ENCODE data around the gene ZNF343.
"Not testable (repeated sequence)": the region's sequence is repeated elsewhere in the genome, so short reads cannot be mapped to it uniquely, and the experiment has no call there.

Gene ZNF343

DNA sequence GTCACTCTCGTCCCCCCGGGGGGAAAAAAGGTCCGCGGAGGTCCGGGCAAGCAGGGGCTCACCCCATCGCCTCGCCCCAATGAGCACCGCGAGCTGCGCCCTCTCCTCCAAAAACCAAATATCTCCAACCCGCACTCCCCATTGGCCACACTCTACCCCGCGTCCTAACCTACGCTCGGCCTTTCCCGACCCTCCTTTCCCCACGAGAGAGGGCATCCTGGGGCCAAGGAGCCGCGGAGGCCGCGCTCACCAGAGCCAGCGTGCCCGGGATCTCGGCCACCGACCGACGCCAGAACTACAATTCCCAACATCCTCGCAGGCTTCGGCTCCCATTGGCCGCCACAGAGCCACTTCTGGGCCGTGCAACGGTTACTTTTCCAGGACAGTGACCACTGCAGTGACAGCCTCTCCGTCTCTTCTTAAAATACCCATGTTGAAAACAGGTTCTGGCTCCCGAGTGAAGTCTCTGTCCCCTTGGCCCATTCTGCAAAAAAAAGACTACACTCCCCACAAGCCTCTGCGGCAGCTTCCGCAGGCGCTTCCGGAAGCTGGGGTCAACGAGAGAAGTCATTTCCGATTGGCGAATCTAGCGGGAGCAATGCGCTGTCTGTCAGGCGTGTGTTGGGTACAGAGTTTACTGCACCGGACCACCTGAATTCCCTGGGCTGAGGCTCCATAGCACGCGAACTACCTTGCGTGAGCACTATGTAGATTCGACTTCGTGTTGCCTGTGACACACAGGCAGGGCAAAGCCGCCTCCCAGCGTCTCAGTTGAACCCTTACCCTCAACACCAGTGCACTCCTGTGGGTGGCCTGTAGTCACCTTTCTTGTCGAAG is at the start of gene ZNF343:
ZNF343 (minus strand) TSS at position 285 of the 837 bp plus-strand sequence. CDS start 15,020 bp downstream, outside the sequence.
- DNase-seq (ENCODE audit: low read depth in 1 of 2, low spot score in 1 of 2): peak; percentile 40 to 62

DNA sequence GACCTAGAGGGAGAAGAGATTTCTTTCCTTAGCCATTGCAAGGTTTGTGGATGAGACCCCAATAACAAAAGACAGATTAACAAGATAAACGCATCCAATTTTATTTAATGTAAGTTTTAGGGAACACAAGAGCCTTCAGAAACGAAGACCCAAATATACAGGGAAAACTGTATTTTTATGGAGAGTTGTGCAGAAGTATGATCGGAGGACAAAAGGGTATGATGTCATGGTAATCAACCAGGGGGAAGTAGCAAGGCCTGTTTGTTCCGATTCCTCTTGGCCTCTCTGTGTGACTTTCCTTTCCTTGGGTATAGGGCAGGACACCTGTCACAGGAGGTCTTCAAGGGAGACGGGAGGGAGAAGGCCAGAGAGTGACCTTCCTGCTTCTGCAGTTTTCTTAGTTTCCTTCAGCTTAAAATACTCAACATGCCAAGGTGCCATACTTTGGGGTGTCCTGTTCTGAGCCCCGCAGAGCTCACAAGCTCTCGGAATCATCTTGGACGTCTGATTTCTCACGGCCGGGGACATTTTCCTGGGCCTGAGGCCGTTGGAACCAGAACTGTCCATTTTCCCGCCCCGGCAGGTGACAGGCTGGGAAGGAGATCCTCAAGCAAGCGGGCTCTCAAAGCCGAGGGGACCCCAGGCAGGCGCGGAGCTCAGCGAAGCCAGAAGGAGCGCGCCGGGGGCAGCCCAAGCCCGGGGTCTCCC is 49.3 kb upstream of the ZNF343 start:
- no peak for DNase-seq (ENCODE audit: low read depth in 1 of 2, low spot score in 1 of 2)

DNA sequence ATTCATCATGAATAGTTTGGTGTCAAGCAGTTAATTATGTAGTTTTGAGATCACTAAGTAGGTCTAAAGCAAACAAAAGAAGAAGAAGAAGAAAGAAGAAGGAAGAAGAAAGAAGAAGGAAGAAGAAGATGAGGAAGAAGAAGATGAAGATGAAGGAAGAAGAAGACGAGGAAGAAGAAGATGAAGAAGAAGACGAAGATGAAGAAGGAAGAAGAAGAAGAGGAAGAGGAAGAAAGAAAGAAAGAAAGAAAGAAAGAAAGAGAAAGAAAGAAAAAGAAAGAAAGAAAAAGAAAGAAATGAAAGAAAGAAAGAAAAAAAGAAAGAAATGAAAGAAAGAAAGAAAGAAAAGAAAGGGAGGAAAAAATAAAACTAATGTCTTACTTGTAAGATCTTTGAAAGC is 36.9 kb upstream of the ZNF343 start:
- DNase-seq (ENCODE audit: low read depth in 1 of 2, low spot score in 1 of 2): no peak

DNA sequence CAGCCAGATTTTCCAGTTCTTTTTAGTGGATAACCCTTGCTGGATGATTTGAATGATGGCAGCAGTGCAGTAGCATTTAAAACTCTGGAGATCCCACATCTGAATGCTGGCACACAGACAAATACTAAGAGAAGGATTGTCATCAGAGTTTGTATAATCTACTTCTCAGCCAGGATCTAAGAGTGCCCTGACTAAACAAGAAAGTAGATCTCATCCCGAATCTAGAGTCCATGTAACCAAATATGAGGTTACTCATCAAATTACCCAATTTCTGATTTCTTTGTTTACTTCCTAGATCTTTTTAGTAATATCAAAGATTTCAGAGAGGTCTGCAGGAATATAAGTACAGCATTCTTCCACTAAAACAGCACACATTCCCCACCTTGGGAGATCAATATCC is 35.5 kb upstream of the ZNF343 start:
- no peak for DNase-seq (ENCODE audit: low read depth in 1 of 2, low spot score in 1 of 2)

DNA sequence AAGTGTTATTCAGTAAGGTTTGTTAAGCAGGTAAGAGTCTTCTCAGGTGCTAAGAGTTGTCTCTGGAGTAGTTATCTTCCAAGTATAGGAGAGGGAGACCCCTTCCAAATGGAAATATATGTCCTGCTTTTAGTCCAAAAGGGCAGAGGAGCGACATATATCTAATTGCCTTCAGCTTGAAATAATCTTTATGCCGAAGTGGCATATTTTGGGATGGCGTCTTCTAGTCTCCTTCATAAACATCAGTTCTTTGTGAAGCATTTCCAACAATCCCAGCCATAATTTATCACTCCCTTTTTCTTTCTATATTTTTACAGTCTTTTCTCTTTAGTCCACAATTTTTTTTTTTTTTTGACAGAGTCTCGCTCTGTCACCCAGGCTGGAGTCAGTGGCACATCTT is 33.6 kb upstream of the ZNF343 start:
- DNase-seq (ENCODE audit: low read depth in 1 of 2, low spot score in 1 of 2): no peak

DNA sequence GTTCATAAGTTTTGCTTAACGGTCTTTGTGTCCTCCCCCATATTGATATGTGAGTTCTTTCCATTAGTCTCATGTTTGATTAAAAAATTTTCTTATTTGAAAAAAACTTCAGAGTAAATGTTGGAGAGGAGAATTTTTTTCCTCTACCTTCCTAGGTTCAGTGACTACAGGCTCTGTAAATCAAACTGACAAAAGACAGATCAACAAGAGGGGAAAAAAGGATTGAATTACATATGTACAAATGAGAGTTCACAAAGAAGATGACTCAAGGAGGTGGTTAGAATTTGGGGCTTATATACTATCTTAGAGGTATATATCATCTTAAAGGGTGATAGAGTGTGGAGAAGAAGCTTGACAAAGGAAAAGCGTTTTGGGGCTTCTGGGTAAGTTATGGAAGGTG is 33.2 kb upstream of the ZNF343 start:
- DNase-seq (ENCODE audit: low read depth in 1 of 2, low spot score in 1 of 2): no peak

DNA sequence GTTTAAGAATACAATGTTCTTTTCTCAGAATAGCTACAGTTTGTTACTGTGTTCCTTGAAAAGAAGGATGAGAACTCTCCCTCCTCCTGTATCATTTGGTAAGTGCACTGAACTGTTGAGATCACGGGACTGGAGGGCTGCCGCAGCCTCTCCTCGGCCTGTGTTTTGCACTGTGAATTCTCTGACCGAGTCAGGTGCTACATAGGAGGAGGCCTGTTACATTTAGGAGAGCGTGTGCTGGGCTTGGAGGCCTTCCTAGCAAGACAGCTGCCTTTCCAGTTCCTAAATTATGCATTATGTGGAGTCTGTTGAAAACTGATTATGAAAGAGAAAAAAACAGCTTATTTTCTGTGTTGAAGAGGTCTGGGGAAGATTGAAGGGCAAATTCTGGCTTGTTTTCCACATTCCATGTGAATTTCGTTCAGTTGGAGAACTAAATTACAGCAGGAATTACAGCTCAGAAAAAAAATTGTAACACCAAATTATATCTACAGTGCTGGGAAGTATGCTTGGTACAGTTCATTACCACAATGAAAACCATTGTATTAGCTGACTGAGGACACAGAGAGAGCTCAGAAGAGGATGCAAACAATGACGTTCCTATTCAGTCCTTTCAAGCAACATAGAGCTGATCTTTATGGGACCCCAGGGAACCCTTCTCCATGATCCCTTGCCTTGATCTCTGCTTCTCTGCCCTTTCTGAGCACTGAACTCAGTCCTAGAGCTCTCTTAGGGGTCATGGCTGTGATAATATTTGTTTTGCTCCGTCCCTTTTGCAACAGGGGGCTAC is 30.4 kb upstream of the ZNF343 start:
- no peak for DNase-seq (ENCODE audit: low read depth in 1 of 2, low spot score in 1 of 2)

DNA sequence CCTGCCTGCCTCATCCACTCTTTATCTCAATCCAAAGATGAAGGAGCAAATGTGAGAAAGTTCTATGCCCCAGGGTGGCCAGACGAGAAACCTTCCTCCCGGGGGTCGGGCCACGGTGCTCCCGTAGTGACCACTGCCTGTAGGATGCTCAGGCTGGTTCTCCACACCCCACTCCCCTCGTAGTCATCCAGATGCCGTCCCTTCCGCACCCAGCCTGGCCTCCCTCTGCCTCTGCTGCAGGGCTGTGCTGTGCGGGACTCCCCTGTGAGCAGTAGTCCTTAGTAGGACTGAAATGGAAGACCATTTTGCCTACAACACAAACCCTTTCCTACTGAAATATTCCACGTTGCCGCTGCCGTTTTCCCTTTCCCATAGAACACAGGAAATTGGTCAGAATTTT is 29.6 kb upstream of the ZNF343 start:
- no peak for DNase-seq (ENCODE audit: low read depth in 1 of 2, low spot score in 1 of 2)

DNA sequence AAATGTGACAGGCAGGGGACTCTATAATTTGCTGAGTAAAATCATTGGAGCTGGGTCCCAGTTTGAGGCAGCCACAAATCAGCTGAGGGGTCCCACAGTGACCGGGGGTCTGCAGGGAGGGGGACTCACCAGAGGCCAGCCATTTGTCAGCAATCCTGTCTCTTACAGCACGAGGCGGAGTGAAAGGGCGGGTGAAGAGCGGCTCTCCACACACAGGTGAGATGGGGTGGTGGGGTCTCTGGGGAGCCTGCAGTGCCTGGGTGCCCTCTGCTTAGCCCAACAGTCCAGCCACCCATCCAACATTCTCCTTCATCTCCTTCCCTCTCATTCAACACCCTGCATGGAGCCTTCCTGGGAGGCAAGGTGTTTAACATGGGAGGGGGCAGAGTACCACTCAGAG is 28.4 kb upstream of the ZNF343 start:
- DNase-seq (ENCODE audit: low read depth in 1 of 2, low spot score in 1 of 2): no peak

DNA sequence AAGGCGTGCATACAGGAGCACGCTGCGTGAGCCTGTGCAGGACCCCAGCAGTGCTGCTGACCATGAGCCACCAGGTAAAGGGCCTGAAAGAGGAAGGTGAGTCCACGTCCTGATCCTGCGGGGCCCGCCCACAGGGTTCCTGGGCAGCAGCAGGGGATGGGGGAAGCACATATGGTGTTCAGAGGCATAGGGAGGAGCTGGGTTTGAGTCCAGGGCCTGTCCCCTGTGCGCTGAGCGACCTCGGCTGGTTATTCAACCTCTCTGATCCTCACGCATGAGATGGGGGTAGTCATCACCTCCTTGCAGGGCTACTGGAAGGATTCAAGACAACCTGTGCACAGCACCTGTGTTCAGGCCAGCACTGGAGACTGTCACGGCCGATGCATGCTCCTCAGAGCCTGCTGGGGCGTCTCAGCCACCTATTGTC is 27.9 kb upstream of the ZNF343 start, which contains the start of gene TMC2:
TMC2 (plus strand) TSS at position 14 of the 427 bp plus-strand sequence; CDS start at position 63, 49 bp downstream.
- DNase-seq (ENCODE audit: low read depth in 1 of 2, low spot score in 1 of 2): no peak

DNA sequence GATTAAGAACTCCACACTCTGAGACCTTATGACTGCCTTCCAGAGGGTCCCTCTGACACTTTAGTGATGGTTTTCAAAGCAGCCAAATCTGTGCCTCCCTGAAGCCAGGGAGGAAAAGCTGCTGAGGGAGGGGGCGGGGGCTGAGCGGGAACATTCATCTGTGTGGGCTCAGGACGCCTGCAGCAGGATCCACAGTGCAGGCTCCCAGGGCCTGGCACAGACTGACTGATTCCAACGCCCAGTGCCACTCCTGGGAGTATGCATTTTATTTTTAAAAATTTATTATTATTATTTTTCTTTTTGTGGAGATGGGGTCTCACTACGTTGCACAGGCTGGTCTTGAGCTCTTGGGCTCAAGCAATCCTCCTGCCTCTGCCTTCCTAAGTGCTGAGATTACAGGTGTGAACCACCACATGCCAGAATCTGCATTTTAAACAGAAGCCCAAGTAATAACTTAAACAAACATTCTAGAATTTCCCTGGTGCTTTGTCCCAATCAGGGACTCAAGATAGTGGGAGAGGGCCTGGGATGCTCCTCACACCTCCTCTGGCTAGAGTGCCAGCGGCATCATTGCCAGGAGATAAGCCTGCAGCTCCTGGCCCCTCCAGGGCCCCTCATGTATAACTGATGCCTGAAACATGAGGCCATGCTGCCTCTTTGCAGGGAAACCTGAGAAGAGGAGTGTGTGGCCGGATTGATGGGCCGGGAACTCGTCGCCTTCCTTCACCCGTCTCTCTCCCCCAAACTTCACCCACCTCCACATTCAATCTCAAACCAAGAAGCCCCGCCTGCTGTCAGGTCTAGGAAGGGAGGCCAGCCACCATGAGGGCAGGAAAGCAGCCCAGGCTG is 27.2 kb upstream of the ZNF343 start:
- no peak for DNase-seq (ENCODE audit: low read depth in 1 of 2, low spot score in 1 of 2)

DNA sequence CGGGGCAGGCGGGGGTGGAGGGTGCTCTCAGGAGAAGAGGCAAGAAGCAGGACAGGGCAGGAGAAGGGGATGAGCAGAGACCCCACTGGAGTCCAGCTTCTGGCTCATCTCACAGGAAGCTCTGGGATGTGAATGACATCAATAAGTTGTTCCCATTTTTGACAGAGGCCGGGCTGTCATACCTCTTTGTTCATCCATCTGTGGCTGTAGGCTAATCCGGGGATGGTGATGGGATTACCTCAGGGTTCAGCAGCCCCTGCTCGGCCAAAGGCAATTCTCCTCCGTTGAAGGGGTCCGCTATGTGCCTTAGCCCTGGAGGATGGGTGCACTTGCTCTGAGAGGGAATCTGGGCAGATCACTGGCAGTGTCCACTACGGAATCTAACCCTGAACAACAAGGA is 24.4 kb upstream of the ZNF343 start:
- DNase-seq (ENCODE audit: low read depth in 1 of 2, low spot score in 1 of 2): no peak

DNA sequence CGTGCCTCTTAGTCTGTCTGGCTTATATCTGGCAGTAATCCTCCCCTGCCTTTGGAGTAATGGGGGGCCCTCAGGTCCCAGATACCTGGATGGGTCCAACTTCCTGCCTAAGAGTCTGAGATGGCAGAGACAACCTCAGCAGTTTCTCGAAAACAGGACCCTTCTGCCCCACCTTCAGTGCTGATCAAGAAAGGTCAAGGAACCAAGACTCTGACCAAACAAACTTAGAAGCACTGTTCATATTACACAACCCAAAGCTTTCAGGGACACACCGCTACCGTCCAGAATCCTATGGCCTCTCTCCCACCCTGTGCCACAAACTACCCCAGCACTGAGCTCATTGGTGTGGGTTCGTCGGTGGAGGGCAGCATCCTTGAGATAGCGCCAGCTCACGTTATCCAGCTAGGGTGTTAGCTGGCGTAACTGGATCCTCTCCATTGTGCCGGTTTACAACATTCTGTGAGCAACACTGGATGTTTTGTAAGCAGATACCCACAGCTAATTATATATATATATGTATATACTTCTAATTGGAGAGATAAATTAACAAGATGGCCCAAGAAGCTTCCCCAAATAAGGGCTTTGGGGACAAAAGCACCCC is 20.1 kb upstream of the ZNF343 start:
- no peak for DNase-seq (ENCODE audit: low read depth in 1 of 2, low spot score in 1 of 2)

DNA sequence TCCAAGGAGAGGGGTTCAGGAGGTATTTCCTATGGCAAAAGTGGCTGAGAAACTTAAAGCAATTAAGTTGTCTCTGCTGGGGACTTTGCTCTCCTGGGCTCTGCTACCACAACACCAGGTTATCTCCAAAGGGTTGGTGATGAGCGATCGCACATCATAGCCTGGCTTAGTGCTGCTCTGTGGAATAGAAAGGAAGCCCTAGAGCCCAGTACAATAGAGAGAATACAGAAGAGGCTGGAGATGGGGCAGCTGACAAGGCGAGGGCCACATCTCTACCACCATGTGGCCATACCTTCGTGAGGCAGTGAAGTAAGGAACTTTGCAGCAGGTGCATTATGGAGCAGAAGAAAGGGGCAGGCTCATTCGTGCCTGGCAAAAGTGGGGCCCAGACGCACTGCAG is 19.0 kb upstream of the ZNF343 start:
- no peak for DNase-seq (ENCODE audit: low read depth in 1 of 2, low spot score in 1 of 2)

DNA sequence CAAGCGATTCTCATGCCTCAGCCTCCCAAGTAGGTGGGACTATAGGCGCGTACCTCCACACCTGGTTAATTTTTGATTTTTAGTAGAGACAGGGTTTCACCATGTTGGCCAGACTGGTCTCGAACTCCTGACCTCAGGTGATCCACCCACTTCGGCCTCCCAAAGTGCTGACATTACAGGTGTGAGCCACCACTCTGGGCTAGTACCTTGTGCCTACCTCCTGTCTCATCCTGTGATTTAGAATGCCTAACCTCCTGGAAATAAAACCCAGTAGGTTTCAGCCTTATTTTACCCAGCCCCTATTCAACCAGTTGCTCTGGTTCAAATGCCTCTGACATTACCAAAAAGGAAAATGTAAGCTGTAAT is 17.5 kb upstream of the ZNF343 start:
- DNase-seq (ENCODE audit: low read depth in 1 of 2, low spot score in 1 of 2): not testable (repeated sequence)

DNA sequence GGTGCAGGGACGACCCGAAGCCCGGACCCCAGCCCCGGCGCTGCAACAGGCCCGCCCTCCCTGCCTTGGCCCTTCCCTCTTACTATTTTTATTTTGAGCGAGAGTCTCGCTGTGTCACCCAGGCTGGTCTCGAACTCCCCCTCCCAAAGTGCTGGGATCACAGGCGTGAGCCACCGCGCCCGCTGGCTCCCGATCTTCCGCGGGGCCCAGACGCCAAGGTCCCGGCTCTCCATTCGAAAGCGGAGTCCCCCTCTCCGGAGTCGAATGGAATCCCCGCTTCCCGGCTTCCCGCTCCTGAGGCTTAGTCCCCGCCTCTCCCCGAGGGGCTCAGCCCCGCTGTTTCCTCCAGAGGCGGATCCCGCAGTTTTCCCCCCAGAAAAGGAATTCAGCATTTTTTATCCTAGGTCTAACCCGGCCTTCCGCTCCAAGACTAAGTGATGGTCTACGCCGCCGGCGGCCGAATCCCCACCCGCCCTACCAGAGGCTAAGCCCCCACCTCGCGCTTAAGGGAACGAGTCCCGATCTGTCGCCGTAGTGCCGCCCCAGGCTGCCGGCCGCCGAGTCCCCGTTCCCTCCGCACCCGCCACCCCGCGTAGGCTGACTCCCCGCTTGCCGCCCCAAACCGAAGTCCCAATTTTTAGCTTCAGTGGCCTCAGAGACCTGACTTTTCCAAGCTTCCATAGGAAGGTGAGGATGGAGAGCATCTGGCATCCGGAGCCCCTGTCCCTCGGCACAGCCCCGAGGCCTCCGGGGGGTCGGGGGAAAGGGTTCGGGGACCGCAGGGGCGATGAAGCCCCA is 16.2 kb upstream of the ZNF343 start:
- no peak for DNase-seq (ENCODE audit: low read depth in 1 of 2, low spot score in 1 of 2)

DNA sequence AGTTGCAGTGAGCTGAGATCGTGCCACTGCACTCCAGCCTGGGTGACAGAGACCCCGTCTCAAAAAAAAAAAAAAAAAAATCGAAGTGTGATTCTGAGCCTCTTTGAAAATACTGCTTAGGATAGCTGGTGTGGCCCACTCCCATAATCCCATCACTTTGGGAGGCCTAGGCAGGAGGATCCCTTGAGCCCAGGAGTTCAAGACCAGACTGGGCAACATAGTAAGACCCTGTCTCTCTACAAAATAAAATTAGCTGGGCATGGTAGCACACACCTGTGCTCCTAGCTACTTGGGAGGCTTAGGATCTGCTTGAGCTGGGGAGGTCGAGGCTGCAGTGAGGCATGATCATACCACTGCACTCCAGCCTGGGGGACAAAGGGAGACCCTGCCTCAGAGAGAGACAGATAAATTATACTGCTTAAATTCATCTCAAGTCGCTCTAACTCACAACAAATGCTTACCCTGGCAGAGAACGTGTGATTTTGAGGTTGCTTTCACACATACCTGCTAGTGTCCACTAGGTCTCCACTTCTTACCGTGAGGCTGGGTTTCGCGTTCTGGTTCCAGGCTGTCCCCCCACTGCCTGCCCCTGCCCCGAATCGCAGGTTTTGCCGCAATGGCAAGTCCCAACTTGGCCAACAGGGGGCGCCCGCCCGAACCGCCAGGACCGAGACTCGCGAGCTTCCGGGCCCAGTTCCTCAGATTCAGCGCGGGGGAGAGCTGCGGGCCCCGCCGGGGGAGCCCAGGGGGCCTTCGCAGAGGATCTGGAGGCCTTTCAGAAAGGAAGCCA is 15.4 kb upstream of the ZNF343 start:
- DNase-seq (ENCODE audit: low read depth in 1 of 2, low spot score in 1 of 2): peak; percentile 86 to 93

DNA sequence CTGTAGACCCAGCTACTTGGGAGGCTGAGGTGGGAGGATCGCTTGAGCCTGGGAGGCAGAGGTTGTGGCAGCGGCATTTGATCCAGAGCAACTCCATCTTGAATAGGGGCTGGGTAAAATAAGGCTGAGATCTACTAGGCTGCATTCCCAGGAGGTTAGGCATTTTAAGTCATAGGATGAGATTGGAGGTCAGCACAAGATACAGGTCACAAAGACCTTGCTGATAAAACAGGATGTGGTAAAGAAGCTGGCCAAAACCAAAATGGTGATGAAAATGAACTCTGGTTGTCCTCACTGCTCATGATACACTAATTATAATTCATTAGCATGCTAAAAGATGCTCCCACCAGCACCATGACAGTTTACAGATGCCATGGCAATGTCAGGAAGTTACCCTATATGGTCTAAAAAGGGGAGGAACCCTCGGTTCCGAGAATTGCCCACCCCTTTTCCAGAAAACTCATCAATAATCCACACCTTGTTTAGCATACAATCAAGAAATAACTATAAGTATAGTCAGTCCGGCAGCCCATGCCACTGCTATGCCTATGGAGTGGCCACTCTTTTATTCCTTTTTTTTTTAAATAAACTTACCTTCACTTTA is 14.2 kb upstream of the ZNF343 start:
- not testable (repeated sequence) for DNase-seq (ENCODE audit: low read depth in 1 of 2, low spot score in 1 of 2)

Data from activated T-helper 1 cell treated with anti-CD3 and anti-CD28 coated beads, Interleukin-2, amount 50 U/mL, for 16 hours (primary cell).